OCI-LY7 (cell line): ENCODE results near the gene HSPA4L.

Experiments used
- EZH2phosphoT487 ChIP-seq: fragments of 200-600 bp; sonication (generic); IDR thresholded peaks from 2 replicates; pipeline ENCODE4 v1.6.1; 2018; ENCODE audit warnings: low read depth, borderline replicate concordance, mild to moderate bottlenecking, mixed run types, antibody characterized with exemption, low read length, moderate library complexity, mixed read lengths
- TF ChIP-seq, protein P1 (sequence below): fragments of 200-600 bp; sonication (generic); conservative IDR thresholded peaks from 2 replicates; pipeline ENCODE4 v1.5.1; 2014; ENCODE audit warnings: mild to moderate bottlenecking, antibody characterized with exemption, low read length, moderate library complexity, mixed read lengths

DNA sequence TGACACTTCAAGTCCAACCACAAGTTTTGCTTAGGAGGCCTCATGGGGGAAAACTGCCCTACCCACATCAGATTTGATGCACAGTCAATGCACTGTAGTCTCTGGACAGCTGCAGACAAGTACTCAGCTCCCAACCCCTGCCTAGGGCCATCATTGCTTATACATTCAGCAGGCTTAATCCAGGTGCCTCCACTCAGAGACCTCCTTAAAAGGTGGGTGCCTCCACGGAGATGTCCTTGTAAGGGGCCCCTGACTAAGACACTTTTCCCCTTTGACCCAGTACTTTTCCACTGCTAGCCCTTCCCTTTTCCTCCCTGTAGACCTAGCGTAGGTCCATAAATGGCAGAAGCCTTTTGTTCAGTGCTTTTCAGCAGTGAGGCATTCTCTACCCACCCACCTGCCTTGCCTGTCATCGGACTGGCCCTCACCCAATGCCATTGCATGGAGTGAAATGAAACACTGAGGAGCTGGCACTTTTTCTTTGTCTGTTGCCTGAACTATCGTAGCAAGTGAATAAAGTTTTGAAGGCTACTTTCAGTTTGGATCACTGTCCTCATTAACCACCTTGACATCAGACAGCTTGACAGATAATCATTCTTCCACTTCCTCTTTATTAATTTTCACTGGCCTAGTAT, 74.8 kb downstream of the HSPA4L start:
- TF ChIP-seq, protein P1, sequence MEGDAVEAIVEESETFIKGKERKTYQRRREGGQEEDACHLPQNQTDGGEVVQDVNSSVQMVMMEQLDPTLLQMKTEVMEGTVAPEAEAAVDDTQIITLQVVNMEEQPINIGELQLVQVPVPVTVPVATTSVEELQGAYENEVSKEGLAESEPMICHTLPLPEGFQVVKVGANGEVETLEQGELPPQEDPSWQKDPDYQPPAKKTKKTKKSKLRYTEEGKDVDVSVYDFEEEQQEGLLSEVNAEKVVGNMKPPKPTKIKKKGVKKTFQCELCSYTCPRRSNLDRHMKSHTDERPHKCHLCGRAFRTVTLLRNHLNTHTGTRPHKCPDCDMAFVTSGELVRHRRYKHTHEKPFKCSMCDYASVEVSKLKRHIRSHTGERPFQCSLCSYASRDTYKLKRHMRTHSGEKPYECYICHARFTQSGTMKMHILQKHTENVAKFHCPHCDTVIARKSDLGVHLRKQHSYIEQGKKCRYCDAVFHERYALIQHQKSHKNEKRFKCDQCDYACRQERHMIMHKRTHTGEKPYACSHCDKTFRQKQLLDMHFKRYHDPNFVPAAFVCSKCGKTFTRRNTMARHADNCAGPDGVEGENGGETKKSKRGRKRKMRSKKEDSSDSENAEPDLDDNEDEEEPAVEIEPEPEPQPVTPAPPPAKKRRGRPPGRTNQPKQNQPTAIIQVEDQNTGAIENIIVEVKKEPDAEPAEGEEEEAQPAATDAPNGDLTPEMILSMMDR: no peak
- TF ChIP-seq EZH2phosphoT487: no peak
